ENCODE results near the gene WBP4.
"Not testable (repeated sequence)": the region's sequence is repeated elsewhere in the genome, so short reads cannot be mapped to it uniquely, and the experiment has no call there.

Gene WBP4, protein sequence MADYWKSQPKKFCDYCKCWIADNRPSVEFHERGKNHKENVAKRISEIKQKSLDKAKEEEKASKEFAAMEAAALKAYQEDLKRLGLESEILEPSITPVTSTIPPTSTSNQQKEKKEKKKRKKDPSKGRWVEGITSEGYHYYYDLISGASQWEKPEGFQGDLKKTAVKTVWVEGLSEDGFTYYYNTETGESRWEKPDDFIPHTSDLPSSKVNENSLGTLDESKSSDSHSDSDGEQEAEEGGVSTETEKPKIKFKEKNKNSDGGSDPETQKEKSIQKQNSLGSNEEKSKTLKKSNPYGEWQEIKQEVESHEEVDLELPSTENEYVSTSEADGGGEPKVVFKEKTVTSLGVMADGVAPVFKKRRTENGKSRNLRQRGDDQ

DNA sequence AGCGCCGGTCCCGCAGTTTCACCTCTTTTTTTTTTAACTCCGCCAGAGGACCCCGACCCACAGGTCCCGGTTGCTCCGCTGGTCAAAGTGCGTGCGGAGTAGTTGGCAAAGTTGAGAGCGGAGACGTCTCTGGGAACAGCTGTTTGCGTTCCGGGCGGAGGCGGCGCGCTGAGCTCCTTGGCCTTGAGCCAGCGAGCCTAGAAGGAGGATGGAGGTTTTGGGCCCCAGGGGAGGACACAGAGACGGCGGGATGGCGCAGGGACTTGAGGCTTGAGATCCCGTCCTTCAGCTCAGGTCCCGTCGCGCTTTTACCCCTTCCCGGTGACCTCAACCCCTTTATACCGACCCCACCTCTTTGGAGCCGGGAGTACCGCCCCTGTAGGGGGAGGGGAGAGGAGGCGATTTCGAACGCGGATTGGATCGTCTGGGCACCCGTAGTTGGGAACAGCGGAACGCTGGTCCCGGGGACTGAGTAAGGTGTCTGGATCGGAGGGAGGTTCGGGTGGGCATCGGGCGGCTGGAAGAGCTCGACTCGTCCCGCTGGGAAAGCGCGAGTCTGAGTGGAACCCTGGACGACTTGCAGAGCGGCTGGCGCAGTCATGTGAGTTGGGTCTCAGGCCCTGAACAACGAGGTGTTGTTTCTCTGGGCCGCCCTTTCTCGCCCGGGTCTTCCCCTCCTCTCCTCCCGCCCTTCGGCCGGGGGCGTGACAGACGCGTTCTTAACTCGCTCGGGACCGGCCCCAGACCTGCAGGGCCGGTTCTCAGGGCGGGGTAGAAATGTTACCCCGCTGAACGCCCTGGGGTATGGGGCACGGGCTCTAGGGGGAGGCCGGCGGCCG, at the start of gene WBP4:
WBP4 (plus strand) TSS at position 435 of the 839 bp plus-strand sequence; CDS start at position 600, 165 bp downstream.
- DNase-seq (ENCODE audit: extremely low read depth in 1 of 2, low read depth in 1 of 2), result peak; percentile 79 to 83

DNA sequence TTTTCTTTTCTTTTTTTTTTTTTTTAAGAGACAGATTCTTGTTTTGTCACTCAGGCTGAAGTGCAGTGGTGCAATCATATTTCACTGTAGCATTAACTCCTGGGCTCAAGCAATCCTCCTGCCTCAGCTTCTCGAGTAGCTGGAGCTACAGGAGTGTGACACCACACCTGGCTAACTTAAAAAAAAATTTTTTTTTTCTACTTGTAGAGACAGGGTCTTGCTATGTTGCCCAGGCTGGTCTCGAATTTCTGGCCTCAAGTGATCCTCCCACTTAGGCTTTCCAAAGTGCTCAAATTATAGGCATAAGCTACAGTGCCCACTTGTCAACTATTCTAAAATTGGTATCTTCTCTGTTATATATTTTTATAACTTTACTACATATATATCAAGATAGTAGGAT, 48.8 kb upstream of the WBP4 start:
- DNase-seq (ENCODE audit: extremely low read depth in 1 of 2, low read depth in 1 of 2), result no peak

DNA sequence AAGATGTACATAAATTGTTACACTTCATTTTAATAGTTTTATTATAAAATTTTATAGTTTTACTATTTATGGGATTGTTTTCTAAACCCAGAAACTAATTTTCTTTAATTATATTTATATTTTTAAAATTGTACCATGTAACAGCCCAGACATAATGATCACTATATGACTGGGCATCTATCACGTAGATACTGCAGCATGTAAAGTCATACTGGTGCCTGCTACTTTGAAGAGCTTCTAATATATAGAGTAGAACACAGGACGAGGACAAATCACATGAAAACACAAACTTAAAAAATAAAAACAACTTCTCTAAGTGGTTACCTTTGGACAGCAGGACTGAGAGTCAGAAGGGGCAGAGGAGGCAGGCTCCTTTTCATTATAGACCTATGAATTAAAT, 47.5 kb upstream of the WBP4 start:
- no peak for DNase-seq (ENCODE audit: extremely low read depth in 1 of 2, low read depth in 1 of 2)

DNA sequence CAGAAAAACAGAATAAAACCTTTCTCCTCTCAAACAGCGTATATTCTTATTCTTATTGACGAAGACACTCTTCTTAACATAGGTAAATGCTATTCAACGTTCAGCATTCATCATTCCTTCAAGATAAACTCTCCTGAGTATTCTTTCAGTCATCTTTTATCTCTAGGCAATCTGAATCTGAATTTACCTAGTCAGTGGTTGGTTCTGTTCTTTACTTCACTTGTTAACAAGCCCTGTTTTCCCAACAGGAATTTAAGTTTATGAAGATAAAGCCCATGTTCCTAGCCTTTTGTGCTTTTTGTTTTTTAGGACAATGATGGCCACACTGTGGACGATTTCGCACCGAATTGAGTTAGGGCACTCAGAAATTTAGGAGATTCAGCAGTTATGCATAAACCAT, 45.4 kb upstream of the WBP4 start:
- no peak for DNase-seq (ENCODE audit: extremely low read depth in 1 of 2, low read depth in 1 of 2)

DNA sequence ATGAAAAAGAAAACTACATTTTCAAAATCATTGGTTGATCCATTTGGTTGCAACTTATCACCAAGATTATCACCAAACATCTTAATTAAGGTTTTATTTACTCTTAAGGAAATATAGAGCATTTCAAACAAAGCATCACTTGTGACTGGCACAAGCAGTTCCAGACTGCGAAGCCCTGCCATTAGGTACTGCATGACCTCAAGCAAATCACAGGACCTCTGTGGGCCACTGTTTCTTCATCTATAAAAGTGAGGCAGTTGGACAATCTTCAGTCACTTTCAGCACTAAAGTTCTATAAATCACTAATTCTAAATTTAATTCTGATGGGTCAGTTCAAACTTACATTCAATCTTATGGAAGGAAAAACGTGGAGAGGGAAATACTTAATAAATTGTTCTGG, 44.1 kb upstream of the WBP4 start:
- no peak for DNase-seq (ENCODE audit: extremely low read depth in 1 of 2, low read depth in 1 of 2)

DNA sequence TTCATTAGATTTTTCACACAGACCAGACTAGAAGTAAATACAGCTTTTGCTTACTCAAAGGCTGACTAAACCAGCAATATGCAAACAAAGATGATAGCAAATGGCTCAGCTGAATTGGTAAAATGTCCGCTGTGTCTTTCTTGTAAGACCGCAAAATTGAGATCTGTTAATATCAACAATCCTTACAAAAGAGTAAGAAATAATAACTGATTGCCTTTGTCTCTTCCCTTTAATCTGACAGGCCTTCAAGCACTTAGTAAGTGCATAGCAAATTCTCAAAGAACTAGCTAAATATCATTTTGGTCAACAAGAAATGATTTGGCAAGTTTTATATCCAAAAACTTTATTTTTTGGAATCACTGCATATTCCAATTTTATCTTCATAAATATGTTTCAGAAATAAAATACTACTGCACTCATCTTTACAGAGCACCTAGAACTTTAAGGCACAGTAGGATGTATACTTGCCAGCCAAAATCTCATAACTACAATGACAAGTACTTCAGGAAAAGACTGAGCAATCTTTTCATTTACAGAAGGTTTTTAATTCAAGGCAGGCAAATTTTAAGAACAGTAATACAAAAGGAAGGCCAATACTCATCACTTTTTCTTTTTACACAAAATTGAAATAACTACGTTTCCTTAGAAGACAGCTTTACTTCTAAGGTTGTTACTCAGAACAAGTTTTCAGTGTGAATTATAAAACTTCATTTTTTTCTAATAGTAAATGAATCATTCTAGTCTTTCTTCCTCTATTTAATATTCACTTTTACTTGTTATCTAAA, 43.3 kb upstream of the WBP4 start:
- DNase-seq (ENCODE audit: extremely low read depth in 1 of 2, low read depth in 1 of 2), result no peak

DNA sequence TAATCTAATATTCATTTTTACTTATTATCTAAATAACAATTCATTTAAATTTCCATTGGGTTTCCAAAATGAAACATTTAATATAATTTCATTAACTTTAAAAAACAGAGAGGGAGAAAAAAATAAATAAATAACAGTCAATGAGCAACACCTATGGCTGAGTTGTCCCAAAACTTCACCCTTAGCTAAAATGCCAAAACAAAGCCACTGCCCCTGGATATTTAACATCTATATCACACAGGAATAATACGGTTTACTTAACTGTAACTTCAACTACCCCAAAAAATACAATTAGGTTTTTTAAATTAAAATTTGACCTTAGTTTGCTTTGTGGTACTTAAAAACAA, 42.7 kb upstream of the WBP4 start:
- no peak for DNase-seq (ENCODE audit: extremely low read depth in 1 of 2, low read depth in 1 of 2)

DNA sequence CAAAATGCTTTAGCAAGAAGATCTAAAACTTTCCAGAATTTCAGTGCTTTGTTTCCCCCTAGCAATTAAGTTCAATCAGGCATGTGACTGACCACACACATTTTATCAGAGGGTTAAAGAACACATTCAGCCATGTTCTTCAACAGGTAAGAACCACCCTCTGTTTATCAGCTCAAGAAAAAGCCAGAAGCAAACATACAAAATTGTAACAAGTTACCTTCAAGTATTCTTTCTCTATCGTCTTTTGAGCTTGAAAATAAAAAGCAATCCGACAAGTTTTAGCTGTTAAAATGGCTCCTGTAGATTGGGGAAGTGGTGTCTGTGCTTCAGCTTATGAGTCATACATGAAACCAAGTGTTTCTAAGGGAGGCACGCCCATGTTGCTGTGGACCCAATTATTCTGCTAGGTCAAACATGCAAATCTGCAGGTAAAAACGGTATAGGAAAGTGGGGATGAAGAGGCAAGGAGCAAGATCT, 42.3 kb upstream of the WBP4 start, which contains the start of gene ELF1:
ELF1 (minus strand) TSS at position 306 of the 477 bp plus-strand sequence. CDS start 37,262 bp downstream, outside the sequence.
- peak in 1 of 2 donors; percentile 27 for DNase-seq (ENCODE audit: extremely low read depth in 1 of 2, low read depth in 1 of 2)

DNA sequence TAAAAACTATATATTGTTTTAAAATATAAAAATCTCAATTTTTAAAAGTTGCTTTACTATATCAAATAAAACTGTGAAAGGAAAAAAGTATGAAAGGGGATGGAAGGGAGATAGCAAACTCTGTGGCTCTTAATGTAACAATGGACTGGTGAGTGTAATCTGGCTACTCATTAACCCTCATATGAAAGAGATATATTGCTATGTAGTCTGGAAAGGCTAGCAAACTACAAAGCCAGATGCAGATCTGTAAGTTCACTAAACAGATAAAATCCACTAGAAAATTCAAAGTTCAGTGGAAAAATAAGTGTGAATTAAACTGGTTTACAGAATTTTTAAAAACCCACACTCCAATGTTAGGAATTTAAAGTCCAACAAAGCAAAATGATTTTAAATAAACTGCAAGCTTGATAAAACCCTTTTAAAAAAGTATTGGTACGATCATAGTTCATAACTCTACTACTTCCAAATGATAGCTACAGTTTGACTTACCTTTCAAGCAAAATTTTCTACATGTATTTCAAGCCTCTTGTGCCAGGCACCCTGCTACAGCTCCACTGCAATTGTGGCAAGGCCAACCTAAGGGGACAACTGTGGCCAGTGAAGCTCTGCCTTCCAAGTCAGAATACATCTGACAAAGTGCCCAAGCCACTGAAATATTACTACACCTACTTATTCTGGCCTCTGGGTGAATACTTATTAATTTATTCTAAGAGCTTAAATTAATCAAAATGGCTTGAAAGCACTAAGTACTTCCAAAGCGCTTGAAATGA, 41.5 kb upstream of the WBP4 start:
- DNase-seq (ENCODE audit: extremely low read depth in 1 of 2, low read depth in 1 of 2), result no peak

DNA sequence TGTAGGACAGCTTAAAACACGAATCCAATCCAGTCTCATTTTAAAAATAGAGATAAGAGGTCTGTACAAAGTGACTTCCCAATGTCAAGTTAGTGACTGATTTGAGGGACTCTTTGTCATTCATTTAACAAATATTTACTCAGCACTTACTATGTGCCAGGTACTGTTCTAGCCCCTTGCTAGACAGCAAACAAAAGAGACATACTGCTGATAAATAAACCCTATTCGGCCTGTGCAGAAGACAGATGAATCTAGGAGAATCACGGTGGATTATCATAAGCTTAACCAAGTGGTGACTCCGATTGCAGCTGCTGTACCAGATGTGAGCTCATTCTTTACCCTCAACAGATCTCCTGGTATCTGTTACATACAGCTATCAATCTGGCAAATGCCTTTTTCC, 35.8 kb upstream of the WBP4 start:
- no peak for DNase-seq (ENCODE audit: extremely low read depth in 1 of 2, low read depth in 1 of 2)

DNA sequence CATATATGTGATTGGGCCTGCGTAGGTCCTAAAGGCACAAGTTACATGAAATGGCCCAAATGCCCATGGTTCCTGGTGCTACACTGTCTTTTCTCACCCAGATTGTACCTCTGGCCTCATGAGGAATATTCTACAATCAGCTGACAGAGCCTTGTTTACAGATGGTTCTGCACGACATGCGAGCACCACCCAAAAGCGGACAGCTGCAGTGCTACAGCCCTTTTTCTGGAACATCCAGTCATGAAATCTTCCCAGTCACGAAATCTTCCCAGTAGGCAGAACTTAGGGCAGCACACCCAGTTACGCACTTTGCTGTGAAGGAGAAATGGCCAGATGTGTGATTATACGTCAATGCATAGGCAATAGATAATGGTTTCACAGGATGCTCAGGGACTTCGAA, 34.5 kb upstream of the WBP4 start:
- DNase-seq (ENCODE audit: extremely low read depth in 1 of 2, low read depth in 1 of 2), result no peak

DNA sequence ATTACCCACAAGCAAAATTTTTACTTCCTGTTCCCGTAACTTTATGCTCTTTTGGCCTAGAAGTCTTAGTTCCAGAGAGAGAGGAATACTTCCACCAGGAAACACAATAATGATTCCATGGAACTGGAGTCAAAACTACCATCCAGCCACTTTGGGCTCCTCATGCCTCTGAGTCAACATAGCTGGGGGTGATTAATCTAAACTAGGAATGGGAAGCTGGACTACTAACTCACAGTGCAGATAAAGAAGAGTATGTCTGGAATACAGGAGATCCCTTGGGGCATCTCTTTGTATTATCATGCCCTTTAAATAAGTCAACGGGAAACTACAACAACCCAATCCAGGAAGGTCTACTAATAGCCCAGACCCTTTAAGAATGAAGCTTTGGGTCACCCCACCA, 33.3 kb upstream of the WBP4 start:
- no peak for DNase-seq (ENCODE audit: extremely low read depth in 1 of 2, low read depth in 1 of 2)

DNA sequence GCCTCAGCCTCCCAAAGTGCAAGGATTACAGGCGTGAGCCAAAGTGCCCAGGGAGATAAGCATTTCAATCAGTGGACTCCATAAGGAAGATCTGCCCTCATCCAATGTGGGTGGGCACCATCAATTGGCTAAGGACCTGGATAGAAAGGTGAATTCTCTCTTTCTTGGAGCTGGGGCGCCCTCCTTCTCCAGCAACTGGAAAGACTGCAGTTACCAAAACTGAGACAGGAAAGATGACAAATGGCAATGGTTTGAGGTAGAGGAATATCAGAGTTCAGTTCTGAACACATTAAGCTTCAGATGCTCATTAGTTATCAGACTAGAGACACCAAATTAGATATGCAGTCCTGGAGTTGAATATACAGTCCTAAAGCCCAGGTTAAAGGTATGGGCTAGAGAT, 31.7 kb upstream of the WBP4 start:
- DNase-seq (ENCODE audit: extremely low read depth in 1 of 2, low read depth in 1 of 2), result no peak

DNA sequence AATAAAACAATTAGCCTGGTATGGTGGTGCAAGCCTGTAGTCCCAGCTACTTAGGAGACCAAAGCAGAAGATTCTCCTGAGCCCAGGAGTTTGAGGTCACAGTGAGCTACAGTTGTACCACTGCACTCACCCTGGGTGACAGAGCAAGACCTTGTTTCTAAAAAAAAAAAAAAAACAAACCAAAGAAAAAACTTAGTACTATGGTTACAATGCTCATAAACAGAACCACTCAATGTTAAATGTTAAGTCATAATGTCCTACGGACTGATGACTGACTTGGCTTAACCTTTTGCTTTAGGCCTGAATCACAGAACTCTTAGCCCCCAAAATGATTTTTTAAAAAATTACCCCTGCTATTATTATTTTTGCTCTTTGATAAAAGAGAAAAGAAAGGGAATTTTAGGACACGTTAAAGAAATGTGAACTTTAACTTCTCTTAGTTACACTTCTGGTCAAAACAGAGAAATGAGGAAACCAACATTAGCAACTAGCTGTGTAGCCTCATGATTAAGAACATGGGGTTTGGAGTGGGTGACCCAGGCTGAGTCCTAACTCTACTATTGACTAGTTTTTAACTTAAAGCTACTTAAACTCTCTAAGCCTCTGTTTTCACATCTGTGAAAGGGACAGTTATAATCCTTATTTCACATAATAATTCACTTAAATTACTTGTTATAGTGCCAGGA, 28.5 kb upstream of the WBP4 start:
- no peak for DNase-seq (ENCODE audit: extremely low read depth in 1 of 2, low read depth in 1 of 2)

DNA sequence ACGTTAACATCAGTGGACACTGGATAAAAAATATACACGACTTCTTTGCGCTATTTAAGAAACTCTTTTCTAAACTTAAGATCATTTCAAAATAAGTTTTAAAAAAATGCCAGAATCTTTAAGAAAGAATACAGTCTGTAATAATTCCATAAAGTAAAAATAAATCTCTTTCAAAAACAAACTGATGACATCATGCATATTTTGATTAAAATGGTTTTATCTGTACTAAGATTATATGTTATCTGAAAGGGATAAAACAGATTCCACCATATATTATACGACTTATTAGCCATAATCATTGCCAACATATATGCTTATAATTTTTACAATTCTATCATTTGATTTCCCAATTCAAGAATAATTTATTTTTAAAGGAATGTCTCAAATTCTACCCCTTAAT, 26.9 kb upstream of the WBP4 start:
- DNase-seq (ENCODE audit: extremely low read depth in 1 of 2, low read depth in 1 of 2), result no peak

DNA sequence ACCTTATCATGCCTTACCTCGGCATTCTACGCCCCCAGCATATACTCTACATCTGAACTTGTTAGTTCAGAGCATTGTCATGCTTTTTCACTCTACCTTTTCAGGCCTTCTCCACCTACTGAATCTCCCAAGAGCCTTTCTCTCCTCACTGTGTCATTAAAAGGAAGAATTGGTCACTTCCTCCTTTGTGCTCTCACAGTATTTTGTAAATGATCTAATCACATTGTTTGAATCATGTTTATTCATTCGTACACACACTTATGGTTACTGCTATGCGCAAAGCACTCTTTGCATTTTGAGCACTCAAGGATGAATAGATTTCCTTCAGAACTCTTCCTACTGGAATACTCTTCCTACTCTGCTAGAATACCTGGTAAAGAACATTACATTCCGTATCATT, 26.4 kb upstream of the WBP4 start:
- no peak for DNase-seq (ENCODE audit: extremely low read depth in 1 of 2, low read depth in 1 of 2)

DNA sequence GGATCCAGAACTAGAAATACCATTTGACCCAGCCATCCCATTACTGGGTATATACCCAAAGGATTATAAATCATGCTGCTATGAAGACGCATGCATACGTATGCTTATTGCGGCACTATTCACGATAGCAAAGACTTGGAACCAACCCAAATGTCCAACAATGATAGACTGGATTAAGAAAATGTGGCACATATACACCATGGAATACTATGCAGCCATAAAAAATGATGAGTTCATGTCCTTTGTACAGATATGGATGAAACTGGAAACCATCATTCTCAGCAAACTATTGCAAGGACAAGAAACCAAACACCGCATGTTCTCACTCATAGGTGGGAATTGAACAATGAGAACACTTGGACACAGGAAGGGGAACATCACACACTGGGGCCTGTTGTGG, 24.8 kb upstream of the WBP4 start:
- not testable (repeated sequence) for DNase-seq (ENCODE audit: extremely low read depth in 1 of 2, low read depth in 1 of 2)

DNA sequence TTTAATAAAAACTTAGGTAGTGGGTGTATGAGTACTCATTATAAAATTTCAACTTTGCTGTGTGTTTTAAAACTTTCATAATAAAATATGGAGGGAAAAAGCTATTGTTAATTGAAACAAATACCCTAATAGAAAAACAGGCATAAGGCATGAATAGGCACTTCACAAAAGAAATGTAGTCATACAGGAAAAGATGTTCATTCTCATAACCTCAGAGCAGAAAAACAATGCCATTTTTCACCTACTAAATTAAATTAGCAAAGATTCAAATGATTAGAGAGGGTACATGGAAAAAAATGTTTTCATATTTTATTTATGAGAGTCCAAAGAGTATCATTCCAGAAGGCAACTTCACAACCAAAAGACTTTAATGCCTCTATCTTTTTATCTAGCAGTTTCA, 21.6 kb upstream of the WBP4 start:
- DNase-seq (ENCODE audit: extremely low read depth in 1 of 2, low read depth in 1 of 2), result no peak

DNA sequence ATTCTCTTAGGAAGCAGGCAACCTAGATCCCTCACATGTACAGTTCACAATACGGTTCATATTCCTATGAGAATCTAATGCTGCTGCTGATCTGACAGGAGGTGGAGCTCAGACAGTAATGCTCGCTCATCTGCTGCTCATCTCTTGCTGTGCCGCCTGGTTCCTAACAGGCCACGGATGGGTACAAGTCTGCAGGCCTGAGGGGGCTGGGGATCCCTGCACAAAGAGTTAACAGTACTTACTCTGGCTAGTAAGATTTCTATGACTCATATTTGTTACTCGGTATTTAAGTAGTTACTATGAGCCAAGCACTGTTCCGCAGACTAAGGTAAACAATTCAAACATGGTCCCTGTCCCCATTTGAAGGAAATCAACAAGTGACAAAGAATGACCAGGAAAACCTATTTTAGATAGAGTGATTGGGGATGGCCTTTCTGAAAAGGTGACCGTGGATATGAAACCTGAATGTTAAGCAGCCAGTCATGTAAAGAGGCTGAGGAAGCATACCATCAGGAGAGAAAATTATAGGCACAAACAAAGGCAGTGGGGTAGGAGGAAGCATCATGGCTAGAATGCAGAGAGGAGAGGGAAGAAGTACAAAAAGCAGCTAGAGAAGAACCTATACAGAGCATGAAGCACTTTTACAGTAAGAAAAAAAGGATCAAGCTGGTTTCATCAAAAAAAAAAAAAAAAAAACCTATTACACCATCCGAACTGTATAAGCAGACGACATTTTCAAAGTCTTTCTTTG, 20.6 kb upstream of the WBP4 start:
- DNase-seq (ENCODE audit: extremely low read depth in 1 of 2, low read depth in 1 of 2), result no peak
